HL-60 (cell line): ENCODE data around the gene UPK1A.

Experiments used
- DNase-seq, 2 experiments: peaks; one replicate each; pipeline ENCODE4 v3.0.0-alpha.2; 2010 to 2020; ENCODE audit warnings: low read depth in 1 of 2, low spot score in 1 of 2
- H3K27ac ChIP-seq: fragments of 250-450 bp; sonication (Bioruptor Pico); replicated peaks from 2 replicates; pipeline ENCODE4 v1.5.1; 2020; ENCODE audit warnings: mild to moderate bottlenecking, moderate library complexity
- H3K27me3 ChIP-seq: fragments of 250-450 bp; sonication (Bioruptor Pico); 2 replicates; pipeline ENCODE4 v1.5.1; 2021; ENCODE audit warnings: mild to moderate bottlenecking, moderate library complexity; ENCODE audit not compliant: insufficient read depth, poor library complexity, severe bottlenecking
- H3K4me3 ChIP-seq: replicated peaks from 2 replicates; pipeline ENCODE4 v1.5.1; 2011; ENCODE audit warnings: mild to moderate bottlenecking, control low read depth, low read length; ENCODE audit not compliant: insufficient read depth
- GABPA ChIP-seq: IDR thresholded peaks from 2 replicates; pipeline ENCODE4 v1.6.1; 2012; ENCODE audit warnings: low read depth
- POLR2AphosphoS5 ChIP-seq: IDR thresholded peaks from 2 replicates; pipeline ENCODE4 v1.6.1; 2012; ENCODE audit warnings: low read depth
- SPI1 ChIP-seq: IDR thresholded peaks from 2 replicates; pipeline ENCODE4 v1.6.1; 2012; ENCODE audit warnings: low read depth, mild to moderate bottlenecking, borderline replicate concordance
- TF ChIP-seq, protein P1 (sequence below): IDR thresholded peaks from 2 replicates; pipeline ENCODE4 v1.6.1; 2012; ENCODE audit warnings: low read depth; ENCODE audit not compliant: insufficient replicate concordance
- TF ChIP-seq, protein P2 (sequence below): IDR thresholded peaks from one replicate; pipeline ENCODE4 v1.5.1; 2011; ENCODE audit warnings: low read length, control low read depth, inconsistent platforms; ENCODE audit not compliant: insufficient read depth

The UPK1A gene

DNA sequence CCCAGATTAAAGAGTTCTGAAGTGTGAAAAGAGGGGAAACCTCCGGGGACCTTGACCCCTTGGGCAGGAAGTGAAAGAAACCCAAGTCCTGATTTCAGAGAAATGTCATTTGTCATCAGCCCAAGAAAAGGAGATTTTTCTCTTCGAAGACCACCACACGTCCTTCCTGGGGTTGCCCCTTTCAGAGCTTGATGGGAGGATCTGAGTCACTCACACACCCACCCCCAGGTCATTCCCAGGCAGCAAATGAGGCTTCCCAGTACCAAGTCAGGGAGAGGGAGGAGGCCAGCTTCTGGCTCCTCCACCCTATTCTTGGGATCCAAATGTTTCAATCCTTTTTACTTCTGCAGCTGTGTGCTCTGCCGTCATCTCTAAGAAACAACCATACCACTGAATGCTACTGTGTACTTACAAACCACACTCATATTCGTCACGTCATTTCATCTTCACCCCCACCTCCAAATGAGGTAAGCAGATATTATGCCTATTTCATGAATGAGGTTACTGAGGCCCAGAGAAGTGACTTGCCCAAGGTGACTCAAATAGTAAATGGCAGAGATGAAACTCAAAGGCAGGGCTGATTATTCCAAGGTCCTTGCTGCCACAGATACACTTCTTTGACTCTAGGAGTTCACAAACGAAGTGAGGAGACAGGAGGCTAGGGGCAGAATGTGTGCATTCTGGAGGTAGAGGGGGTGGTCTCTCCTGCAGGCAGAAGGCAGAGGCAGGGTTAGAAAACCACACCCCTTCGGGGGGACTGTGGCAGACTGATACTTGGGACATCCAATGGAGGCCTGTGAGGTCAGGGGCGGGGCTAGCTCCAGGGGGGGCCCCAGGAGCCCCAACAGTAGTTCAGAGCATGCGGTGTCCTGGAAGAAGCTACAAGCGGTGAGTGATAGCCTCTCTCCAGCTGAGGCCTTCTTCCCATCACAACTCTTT is 46.5 kb downstream of the UPK1A start:
- no peak overlapping the region for H3K27ac ChIP-seq
- TF ChIP-seq GABPA (no peak), SPI1 (no peak), POLR2AphosphoS5 (no peak)
- TF ChIP-seq, protein P1, sequence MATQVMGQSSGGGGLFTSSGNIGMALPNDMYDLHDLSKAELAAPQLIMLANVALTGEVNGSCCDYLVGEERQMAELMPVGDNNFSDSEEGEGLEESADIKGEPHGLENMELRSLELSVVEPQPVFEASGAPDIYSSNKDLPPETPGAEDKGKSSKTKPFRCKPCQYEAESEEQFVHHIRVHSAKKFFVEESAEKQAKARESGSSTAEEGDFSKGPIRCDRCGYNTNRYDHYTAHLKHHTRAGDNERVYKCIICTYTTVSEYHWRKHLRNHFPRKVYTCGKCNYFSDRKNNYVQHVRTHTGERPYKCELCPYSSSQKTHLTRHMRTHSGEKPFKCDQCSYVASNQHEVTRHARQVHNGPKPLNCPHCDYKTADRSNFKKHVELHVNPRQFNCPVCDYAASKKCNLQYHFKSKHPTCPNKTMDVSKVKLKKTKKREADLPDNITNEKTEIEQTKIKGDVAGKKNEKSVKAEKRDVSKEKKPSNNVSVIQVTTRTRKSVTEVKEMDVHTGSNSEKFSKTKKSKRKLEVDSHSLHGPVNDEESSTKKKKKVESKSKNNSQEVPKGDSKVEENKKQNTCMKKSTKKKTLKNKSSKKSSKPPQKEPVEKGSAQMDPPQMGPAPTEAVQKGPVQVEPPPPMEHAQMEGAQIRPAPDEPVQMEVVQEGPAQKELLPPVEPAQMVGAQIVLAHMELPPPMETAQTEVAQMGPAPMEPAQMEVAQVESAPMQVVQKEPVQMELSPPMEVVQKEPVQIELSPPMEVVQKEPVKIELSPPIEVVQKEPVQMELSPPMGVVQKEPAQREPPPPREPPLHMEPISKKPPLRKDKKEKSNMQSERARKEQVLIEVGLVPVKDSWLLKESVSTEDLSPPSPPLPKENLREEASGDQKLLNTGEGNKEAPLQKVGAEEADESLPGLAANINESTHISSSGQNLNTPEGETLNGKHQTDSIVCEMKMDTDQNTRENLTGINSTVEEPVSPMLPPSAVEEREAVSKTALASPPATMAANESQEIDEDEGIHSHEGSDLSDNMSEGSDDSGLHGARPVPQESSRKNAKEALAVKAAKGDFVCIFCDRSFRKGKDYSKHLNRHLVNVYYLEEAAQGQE, result no peak
- TF ChIP-seq, protein P2, sequence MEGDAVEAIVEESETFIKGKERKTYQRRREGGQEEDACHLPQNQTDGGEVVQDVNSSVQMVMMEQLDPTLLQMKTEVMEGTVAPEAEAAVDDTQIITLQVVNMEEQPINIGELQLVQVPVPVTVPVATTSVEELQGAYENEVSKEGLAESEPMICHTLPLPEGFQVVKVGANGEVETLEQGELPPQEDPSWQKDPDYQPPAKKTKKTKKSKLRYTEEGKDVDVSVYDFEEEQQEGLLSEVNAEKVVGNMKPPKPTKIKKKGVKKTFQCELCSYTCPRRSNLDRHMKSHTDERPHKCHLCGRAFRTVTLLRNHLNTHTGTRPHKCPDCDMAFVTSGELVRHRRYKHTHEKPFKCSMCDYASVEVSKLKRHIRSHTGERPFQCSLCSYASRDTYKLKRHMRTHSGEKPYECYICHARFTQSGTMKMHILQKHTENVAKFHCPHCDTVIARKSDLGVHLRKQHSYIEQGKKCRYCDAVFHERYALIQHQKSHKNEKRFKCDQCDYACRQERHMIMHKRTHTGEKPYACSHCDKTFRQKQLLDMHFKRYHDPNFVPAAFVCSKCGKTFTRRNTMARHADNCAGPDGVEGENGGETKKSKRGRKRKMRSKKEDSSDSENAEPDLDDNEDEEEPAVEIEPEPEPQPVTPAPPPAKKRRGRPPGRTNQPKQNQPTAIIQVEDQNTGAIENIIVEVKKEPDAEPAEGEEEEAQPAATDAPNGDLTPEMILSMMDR, result no peak

DNA sequence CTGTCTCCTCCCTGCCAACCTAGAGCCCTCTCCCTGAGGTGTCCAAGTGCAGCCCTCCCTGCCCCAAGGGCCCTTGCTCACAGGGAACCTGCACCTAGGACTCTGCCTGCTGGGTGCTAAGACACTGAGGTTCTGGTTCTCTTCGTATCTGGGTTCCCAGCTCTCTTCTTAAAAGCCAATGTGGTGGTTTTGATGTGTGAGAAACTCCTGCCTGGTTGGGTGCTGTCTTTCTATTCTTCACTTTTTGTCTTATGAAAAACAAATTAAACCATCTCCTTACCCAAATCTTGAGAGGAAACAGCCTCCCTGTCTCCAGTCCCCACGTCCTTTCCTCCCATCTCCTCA is 47.2 kb downstream of the UPK1A start:
- no peak overlapping the region for H3K4me3 ChIP-seq
- DNase-seq, result no peak
- no peak overlapping the region for H3K27ac ChIP-seq
- TF ChIP-seq, protein P1, result no peak
- no peak for TF ChIP-seq SPI1
- TF ChIP-seq, protein P2, result no peak
- TF ChIP-seq GABPA, result no peak
- no peaks in the 10 kb centered on the region for H3K27me3 ChIP-seq

More for the DNA sequence above, 46.5 kb downstream of the UPK1A start:
- no peak for DNase-seq
- H3K4me3 ChIP-seq, result no peak overlapping the region
- H3K27me3 ChIP-seq, result no peaks in the 10 kb centered on the region

DNA sequence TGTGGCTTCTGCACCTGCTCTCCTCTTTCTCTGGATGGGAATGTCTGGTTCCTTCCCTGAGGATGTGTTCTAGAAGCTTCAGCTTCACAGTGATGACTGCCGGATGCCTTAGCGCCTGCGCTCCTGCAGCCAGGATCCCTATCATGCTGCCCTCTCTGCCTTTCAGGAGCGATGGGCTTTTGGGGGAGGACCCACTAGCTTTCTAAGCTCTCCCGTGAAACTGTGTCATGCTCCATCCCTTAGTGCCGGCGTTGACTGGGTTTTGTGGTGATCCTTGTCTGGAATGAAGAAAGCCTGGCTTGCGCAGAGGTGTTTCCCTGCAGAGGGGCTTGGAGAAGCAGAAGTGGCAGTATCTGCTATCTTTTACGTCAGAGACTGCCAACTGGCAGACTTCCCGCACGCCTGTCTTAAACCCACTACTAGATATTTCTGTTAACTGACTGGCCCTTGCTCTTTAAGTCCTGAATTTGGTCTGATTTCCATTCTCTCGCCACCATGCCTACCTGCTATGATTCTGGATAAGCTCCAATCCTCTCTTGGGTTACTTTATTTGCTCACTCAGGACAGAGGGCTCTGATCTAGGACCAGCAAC is 47.7 kb downstream of the UPK1A start:
- TF ChIP-seq, protein P2, result no peak
- TF ChIP-seq SPI1, result peak; percentile 62; the same call in 1 of the 2 replicates
- H3K27me3 ChIP-seq, result no peaks in the 10 kb centered on the region
- no peak overlapping the region for H3K4me3 ChIP-seq
- DNase-seq, result peak in 1 of 2 experiments; percentile 64
- peak overlapping the region; percentile 20; the same call in 1 of the 2 replicates for H3K27ac ChIP-seq
